ENCODE measurements around the gene KCTD2.

Gene KCTD2

GRCh38 chr17:75075597-75076336 lies 28.7 kb downstream of the KCTD2 start:
- no peak for DNase-seq

DNA sequence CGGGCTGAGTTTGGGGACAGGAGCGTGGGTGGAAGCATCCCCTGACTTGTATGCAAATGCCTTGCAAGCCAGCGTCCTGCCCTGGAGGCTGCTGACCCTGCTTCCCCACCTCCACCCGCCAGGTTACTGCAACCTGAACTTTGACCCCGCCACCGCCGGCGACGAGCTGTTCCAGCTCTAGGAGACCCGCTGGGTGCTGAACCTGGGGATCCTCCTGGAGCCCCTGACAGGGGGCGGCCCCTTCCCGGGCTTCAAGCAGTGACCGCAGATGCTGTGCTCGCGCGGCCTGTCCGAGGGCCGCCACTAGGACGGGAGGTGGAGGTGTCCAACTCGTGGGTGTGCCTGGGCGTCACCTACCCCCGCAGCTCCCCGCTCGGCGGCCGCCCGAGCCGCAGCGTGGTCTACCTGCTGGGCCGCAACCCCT lies 30.1 kb downstream of the KCTD2 start:
- Mint-ChIP-seq H3K9me3 (no peaks in the 10 kb centered on the region), H3K27me3 (ENCODE audit: low read depth, poor library complexity) (peaks cover 4% of the 10 kb centered on the region), H3K36me3 (ENCODE audit: low read depth) (no peaks in the 10 kb centered on the region), H3K4me3 (no peak overlapping the region), H3K4me1 (peaks cover 39% of the 10 kb centered on the region), H3K27ac (no peak overlapping the region)
- no peak for DNase-seq
- TF ChIP-seq, protein P1, sequence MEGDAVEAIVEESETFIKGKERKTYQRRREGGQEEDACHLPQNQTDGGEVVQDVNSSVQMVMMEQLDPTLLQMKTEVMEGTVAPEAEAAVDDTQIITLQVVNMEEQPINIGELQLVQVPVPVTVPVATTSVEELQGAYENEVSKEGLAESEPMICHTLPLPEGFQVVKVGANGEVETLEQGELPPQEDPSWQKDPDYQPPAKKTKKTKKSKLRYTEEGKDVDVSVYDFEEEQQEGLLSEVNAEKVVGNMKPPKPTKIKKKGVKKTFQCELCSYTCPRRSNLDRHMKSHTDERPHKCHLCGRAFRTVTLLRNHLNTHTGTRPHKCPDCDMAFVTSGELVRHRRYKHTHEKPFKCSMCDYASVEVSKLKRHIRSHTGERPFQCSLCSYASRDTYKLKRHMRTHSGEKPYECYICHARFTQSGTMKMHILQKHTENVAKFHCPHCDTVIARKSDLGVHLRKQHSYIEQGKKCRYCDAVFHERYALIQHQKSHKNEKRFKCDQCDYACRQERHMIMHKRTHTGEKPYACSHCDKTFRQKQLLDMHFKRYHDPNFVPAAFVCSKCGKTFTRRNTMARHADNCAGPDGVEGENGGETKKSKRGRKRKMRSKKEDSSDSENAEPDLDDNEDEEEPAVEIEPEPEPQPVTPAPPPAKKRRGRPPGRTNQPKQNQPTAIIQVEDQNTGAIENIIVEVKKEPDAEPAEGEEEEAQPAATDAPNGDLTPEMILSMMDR (IDR thresholded peaks at IDR 0.05) = no peak

More at GRCh38 chr17:75075597-75076336, 28.7 kb downstream of the KCTD2 start:
- H3K27me3 Mint-ChIP-seq (ENCODE audit: low read depth, poor library complexity) = no peaks in the 10 kb centered on the region
- no peaks in the 10 kb centered on the region for H3K36me3 Mint-ChIP-seq (ENCODE audit: low read depth)
- H3K9me3 Mint-ChIP-seq = no peaks in the 10 kb centered on the region
- H3K27ac Mint-ChIP-seq = peak overlapping the region; percentile 16
- TF ChIP-seq, protein P1 (IDR thresholded peaks at IDR 0.05) = no peak
- peaks cover 30% of the 10 kb centered on the region for H3K4me1 Mint-ChIP-seq
- no peak overlapping the region for H3K4me3 Mint-ChIP-seq

DNA sequence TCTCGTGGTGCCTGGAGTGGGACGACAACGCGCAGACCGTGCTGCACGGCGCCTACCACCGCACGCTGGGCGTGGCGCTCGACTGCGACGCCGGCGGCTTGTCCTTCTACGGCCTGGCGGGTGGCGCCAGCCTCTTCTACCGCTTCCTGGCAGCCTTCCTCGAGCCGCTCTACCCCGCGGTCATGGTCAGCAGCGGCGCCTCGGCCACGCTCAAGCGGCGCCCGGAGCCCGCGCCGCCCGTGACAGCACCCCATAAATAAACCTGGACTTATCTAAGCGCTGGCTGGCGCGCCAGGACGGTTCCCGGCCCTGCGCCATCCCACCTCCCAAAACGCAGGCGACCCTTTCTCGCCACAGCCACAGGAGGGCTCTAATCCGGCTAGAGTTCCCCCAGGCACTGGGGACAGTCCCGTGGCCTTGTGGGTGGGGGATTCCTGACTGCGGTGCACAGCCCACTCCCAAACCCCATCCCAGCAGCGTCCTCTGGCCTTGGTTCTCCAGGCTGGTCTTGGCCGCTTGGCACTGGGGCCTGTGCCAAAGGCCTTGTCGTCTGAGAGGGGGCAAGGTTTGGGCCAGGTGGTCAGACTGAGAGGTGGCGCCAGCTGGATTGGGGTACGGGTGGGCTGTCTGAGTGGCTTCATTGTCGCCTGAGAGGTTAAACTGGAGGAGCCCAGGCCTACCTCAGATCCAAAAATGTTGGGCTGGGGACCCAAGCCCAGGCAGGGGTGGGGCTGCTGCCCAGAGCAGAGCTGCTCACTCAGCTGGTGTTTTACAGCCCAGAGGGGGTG lies 30.7 kb downstream of the KCTD2 start:
- H3K27ac Mint-ChIP-seq = no peak overlapping the region
- peaks cover 4% of the 10 kb centered on the region for H3K27me3 Mint-ChIP-seq (ENCODE audit: low read depth, poor library complexity)
- H3K4me1 Mint-ChIP-seq = peaks cover 45% of the 10 kb centered on the region
- TF ChIP-seq, protein P1 (IDR thresholded peaks at IDR 0.05) = no peak
- DNase-seq = no peak
- no peaks in the 10 kb centered on the region for H3K9me3 Mint-ChIP-seq
- H3K4me3 Mint-ChIP-seq = no peak overlapping the region
- H3K36me3 Mint-ChIP-seq (ENCODE audit: low read depth) = no peaks in the 10 kb centered on the region

DNA sequence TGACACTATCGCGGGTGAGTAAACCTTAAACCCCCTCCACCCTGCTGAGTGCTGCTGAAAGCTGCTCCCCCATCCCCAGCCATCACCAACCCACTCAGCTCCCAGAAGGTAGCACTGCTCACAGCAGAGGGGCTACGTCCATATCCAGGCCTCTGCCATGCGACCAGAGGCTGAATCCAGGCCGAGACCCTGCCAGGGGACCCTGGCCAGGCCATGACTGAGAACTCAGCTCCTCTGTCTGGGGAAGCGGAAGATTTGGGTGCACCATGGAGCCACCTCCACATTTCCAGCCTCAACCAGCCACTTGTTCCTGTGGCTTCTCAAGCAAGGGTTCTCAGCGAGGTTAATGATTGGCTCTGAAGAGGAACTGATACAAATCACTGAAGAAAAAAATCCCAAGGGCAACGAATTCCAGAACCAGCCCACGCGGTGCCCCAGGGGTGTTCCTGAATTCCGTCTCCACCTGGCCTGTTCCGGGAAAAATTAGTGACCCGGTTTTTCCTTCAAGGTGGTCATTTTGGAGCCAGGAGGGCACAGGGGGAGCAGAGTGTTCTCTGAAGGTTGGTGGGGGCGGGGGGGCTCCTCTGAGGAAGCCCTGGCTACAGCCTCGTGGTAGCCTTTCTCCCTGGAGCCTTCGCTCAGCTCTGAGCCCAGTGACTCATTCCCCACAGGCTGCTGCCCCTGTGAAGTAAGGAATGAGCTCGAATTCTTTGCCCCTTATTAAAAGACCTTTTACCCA lies 31.4 kb downstream of the KCTD2 start:
- Mint-ChIP-seq H3K4me1 (peaks cover 46% of the 10 kb centered on the region), H3K27ac (peak overlapping the region; percentile 5), H3K36me3 (ENCODE audit: low read depth) (no peaks in the 10 kb centered on the region), H3K27me3 (ENCODE audit: low read depth, poor library complexity) (peaks cover 4% of the 10 kb centered on the region), H3K9me3 (no peaks in the 10 kb centered on the region), H3K4me3 (no peak overlapping the region)
- DNase-seq = no peak
- TF ChIP-seq, protein P1 (IDR thresholded peaks at IDR 0.05) = no peak

GRCh38 chr17:75079023-75079373 lies 32.0 kb downstream of the KCTD2 start:
- H3K27ac Mint-ChIP-seq = peak overlapping the region; percentile 5
- H3K36me3 Mint-ChIP-seq (ENCODE audit: low read depth) = no peaks in the 10 kb centered on the region
- peaks cover 47% of the 10 kb centered on the region for H3K4me1 Mint-ChIP-seq
- H3K4me3 Mint-ChIP-seq = no peak overlapping the region
- TF ChIP-seq, protein P1 (IDR thresholded peaks at IDR 0.05) = no peak
- H3K9me3 Mint-ChIP-seq = no peaks in the 10 kb centered on the region
- H3K27me3 Mint-ChIP-seq (ENCODE audit: low read depth, poor library complexity) = peaks cover 7% of the 10 kb centered on the region
- no peak for DNase-seq

All from nephron progenitor cell (in vitro differentiated cells).